Measurements from ENCODE around the gene TOMM7. TPM values are rescaled to one million over a fixed set of nuclear protein-coding genes. Genes with fewer than 3 reads are reported as not detected.

The TOMM7 gene
- total and polyA plus RNA-seq, 10 donors: 85.4 to 524 (median 300) TPM

DNA sequence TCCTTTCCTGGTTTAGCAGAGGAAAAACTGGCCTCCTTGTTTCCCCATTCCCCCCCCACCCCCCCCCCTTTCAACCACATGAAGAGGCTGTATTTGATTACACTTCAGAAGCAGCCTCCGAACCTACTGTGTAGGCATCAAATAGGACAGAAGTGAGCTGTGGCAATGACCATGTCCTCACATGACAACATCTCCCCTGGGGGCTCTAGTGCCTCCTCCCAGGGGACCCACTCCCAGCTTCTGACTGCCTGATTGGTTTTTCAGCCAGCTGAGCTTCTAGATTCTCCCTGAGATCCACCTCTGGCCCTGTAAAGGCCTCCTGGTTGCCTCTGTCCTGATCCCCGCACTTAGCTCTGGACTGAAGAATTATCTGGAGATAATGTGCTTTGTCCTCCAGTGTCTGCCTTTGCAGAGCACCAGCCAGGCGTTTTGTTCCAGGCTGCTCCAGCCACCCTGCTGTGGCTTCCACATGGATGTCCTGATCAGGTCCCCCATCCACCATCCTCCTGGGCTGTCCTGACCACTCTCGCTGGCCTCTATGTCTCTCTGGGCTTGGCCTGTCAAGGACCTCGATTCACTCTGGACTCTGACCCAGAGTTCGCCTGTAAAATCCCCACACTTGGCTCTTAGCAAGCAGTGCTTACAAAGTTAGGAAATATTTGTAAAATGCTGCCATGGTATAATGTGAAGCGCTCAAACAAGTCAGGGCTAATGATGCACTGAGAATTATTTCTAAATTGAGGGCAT is 42.4 kb upstream of the TOMM7 start:
- intact Hi-C loops (cut with DNase I; ENCODE audit: low total_unique reads): no loop called here
- H3K4me3 ChIP-seq: no peak overlapping the region
- peaks cover 0 to 22% (median 0%) of the 10 kb centered on the region in 6 donors for H3K36me3 ChIP-seq

DNA sequence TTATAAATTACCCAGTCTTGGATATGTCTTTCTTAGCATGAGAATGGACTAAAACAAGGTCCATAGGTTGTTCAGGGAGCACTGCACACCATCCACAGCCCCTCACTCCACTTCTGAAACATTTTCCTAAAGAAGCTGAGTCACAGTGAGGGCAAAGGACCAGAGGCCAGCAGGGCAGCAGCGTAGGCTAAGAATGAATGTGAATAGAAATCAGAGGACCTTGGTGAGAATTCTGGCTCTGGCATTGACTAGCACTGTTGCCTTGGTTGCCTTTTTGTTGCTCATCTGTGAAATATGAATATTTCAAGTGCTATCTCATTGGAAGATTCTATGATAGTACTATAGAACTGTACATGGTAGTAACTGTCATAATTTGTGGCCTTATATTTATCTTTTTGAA is 41.7 kb upstream of the TOMM7 start:
- Histone ChIP-seq H3K4me1 (peaks cover 0 to 9% (median 3%) of the 10 kb centered on the region in 6 donors), H3K27me3 (replicated peaks in 1 of 7) (no peaks in the 10 kb centered on the region)
- 88 to 97% (median 94%) methylated on average over 1 of the region's 1 CpG for WGBS, 5 donors

More for the DNA sequence above, 42.4 kb upstream of the TOMM7 start:
- no peaks in the 10 kb centered on the region for H3K27me3 ChIP-seq (replicated peaks in 1 of 7)
- H3K4me1 ChIP-seq: peaks cover 0 to 9% (median 3%) of the 10 kb centered on the region in 6 donors
- TF ChIP-seq, protein P1, sequence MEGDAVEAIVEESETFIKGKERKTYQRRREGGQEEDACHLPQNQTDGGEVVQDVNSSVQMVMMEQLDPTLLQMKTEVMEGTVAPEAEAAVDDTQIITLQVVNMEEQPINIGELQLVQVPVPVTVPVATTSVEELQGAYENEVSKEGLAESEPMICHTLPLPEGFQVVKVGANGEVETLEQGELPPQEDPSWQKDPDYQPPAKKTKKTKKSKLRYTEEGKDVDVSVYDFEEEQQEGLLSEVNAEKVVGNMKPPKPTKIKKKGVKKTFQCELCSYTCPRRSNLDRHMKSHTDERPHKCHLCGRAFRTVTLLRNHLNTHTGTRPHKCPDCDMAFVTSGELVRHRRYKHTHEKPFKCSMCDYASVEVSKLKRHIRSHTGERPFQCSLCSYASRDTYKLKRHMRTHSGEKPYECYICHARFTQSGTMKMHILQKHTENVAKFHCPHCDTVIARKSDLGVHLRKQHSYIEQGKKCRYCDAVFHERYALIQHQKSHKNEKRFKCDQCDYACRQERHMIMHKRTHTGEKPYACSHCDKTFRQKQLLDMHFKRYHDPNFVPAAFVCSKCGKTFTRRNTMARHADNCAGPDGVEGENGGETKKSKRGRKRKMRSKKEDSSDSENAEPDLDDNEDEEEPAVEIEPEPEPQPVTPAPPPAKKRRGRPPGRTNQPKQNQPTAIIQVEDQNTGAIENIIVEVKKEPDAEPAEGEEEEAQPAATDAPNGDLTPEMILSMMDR (IDR thresholded peaks at IDR 0.05 in 8 of 11, conservative IDR thresholded peaks at IDR 0.05 in 3 of 11): no peak
- TF ChIP-seq POLR2A (IDR thresholded peaks at IDR 0.05) (no peak), POLR2AphosphoS5 (IDR thresholded peaks at IDR 0.05) (no peak)
- H3K27ac ChIP-seq: peak overlapping the region in 6 of 8 donors; percentile 12 to 48 (median 32)
- no peak for DNase-seq
- WGBS, 5 donors: 81 to 90% (median 86%) methylated on average over 7 of the region's 7 CpGs
- no peaks in the 10 kb centered on the region for H3K9me3 ChIP-seq

DNA sequence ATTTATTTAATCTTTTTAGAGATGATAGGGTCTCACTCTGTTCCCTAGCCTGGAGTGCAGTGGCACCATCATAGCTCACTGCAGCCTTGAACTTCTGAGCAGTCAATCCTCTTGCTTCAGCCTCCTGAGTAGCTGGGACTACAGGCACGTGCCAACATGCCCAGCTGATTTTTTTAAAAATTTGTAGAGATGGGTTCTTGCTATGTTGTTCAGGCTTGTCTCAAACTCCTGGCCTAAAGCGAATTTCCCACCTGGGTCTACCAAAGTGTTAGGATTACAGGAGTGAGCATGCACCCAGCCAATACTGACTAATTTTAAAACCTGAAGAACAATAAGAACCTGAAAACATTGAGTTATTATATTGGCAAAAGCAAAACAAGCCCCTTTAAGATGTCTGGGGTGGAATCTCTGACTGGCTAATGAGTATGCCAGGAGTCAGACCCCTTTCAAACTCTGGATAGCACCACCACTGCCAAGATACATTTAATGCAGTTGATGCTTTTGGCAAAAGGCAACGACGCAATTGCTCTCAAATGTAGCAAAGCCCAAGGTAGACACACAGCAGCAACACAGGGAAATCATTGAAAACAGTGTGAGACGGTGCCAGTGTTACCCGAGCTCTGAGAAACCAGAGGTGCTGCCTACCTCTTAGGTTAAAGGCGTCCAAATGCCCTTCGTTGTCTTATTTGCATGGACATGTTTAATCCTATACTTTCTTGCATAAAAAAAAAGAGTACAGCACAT is 40.7 kb upstream of the TOMM7 start:
- DNase-seq: no peak
- Histone ChIP-seq H3K4me1 (peaks cover 0 to 4% (median 2%) of the 10 kb centered on the region in 6 donors), H3K9me3 (no peaks in the 10 kb centered on the region), H3K36me3 (peaks cover 0 to 36% (median 1%) of the 10 kb centered on the region in 6 donors), H3K27me3 (replicated peaks in 1 of 7) (no peaks in the 10 kb centered on the region), H3K4me3 (no peak overlapping the region), H3K27ac (no peak overlapping the region)
- TF ChIP-seq POLR2AphosphoS5 (IDR thresholded peaks at IDR 0.05): no peak
- TF ChIP-seq, protein P1 (IDR thresholded peaks at IDR 0.05 in 8 of 11, conservative IDR thresholded peaks at IDR 0.05 in 3 of 11): no peak
- TF ChIP-seq POLR2A (IDR thresholded peaks at IDR 0.05): no peak
- 89 to 96% (median 95%) methylated on average over 8 of the region's 8 CpGs for WGBS, 5 donors
- intact Hi-C loops (cut with DNase I; ENCODE audit: low total_unique reads): no loop called here

More for the DNA sequence above, 41.7 kb upstream of the TOMM7 start:
- no peaks in the 10 kb centered on the region for H3K9me3 ChIP-seq
- no peak for DNase-seq
- intact Hi-C loops (cut with DNase I; ENCODE audit: low total_unique reads): no loop called here
- no peak overlapping the region for H3K27ac ChIP-seq
- no peak for TF ChIP-seq POLR2A (IDR thresholded peaks at IDR 0.05)
- TF ChIP-seq, protein P1 (IDR thresholded peaks at IDR 0.05 in 8 of 11, conservative IDR thresholded peaks at IDR 0.05 in 3 of 11): no peak
- no peak for TF ChIP-seq POLR2AphosphoS5 (IDR thresholded peaks at IDR 0.05)
- H3K4me3 ChIP-seq: no peak overlapping the region
- H3K36me3 ChIP-seq: peaks cover 0 to 26% (median 0%) of the 10 kb centered on the region in 6 donors

DNA sequence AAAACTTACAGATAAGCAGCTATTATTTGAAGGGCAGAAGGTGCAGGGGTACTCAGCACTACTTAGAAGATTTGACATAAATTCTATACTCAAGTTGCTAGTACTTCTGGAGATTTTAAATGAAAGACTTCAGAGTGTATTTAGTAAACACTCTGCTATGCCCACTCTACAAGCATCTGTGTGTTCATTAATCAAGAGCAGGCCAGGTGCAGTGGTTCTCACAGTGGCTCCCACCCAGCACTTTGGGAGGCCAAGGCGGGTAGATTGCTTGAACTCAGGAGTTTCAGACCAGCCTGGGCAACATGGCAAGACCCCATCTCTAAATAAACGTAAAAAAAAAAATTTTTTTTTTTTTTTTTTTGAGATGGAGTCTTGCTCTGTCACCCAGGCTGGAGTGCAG is 38.9 kb upstream of the TOMM7 start:
- H3K9me3 ChIP-seq: no peaks in the 10 kb centered on the region
- TF ChIP-seq, protein P1 (IDR thresholded peaks at IDR 0.05 in 8 of 11, conservative IDR thresholded peaks at IDR 0.05 in 3 of 11): no peak
- TF ChIP-seq POLR2AphosphoS5 (IDR thresholded peaks at IDR 0.05) (no peak), POLR2A (IDR thresholded peaks at IDR 0.05) (no peak)
- WGBS, 5 donors: 83 to 98% (median 93%) methylated on average over 2 of the region's 2 CpGs

More for the DNA sequence above, 38.9 kb upstream of the TOMM7 start:
- intact Hi-C loops (cut with DNase I; ENCODE audit: low total_unique reads): no loop called here
- H3K4me1 ChIP-seq: peaks cover 0 to 2% (median 0%) of the 10 kb centered on the region in 6 donors
- peaks cover 0 to 53% (median 4%) of the 10 kb centered on the region in 6 donors for H3K36me3 ChIP-seq
- H3K27me3 ChIP-seq (replicated peaks in 1 of 7): no peaks in the 10 kb centered on the region
- no peak overlapping the region for H3K4me3 ChIP-seq
- H3K27ac ChIP-seq: no peak overlapping the region
- no peak for DNase-seq

Data from spleen (tissue), 11 donors.